Upper lobe of left lung (tissue), 6 donors: ENCODE results near the gene ASTN2. TPM values are rescaled to one million over a fixed set of nuclear protein-coding genes. Genes with fewer than 3 reads are reported as not detected.

Source experiments
- ATAC-seq, 2 donors: fragments of 200-7000 bp; cut with Tn5 transposase; one replicate each; pipeline ENCODE4 v1.9.1; 2022; ENCODE audit warnings: mild to moderate bottlenecking in 2 of 2, moderate library complexity in 2 of 2; ENCODE audit not compliant: low FRiP score in 2 of 2
- DNase-seq, 2 donors: peaks; one replicate each; pipeline ENCODE4 v3.0.0-alpha.2; 2019 to 2020
- H3K27ac ChIP-seq, 4 donors: fragments of 200-600 bp; sonication (generic); one replicate each; pipeline ENCODE4 v1.5.1; 2016 to 2019
- H3K27me3 ChIP-seq, 4 donors: fragments of 200-600 bp; sonication (generic); one replicate each; pipeline ENCODE4 v1.5.1; 2017 to 2019
- H3K36me3 ChIP-seq, 4 donors: fragments of 200-600 bp; sonication (generic); one replicate each; pipeline ENCODE4 v1.5.1; 2016 to 2019
- H3K4me1 ChIP-seq, 4 donors: fragments of 200-600 bp; sonication (generic); one replicate each; pipeline ENCODE4 v1.5.1; 2018 to 2019
- H3K4me3 ChIP-seq, 4 donors: fragments of 200-600 bp; sonication (generic); one replicate each; pipeline ENCODE4 v1.5.1; 2017 to 2019; ENCODE audit warnings: mild to moderate bottlenecking in 2 of 4, moderate library complexity in 1 of 4
- H3K9me3 ChIP-seq, 4 donors: fragments of 200-600 bp; sonication (generic); one replicate each; pipeline ENCODE4 v1.5.1; 2018 to 2019
- EP300 ChIP-seq, 4 donors: sonication (generic); formaldehyde crosslinking; IDR thresholded peaks; one replicate each; pipeline ENCODE4 v1.5.1; 2017; ENCODE audit warnings: antibody characterized with exemption in 4 of 4, control low read depth in 2 of 4
- POLR2A ChIP-seq, 4 donors: fragments of 450-650 bp; IDR thresholded peaks; one replicate each; pipeline ENCODE4 v1.5.1; 2016 to 2017; ENCODE audit warnings: antibody characterized with exemption in 4 of 4, mild to moderate bottlenecking in 2 of 4
- POLR2AphosphoS5 ChIP-seq, 2 donors: sonication (generic); formaldehyde crosslinking; IDR thresholded peaks; one replicate each; pipeline ENCODE4 v1.5.1; 2017; ENCODE audit warnings: antibody characterized with exemption in 2 of 2
- WGBS, 2 donors: methylation state at CpG; one replicate each; pipeline ENCODE4 v1.1.5; 2017 to 2018; 5-methylcytosine and 5-hydroxymethylcytosine counted together
- total RNA-seq, 6 donors: library from RNA; depleted of rRNA in 4 of 6; stranded (reverse); fragments of >200 nt in 4 of 6; gene quantifications; one replicate each; pipeline versions ENCODE4 v1.1.0 to v1.2.1, GENCODE V29; 2016 to 2021
- TF ChIP-seq, protein P1 (sequence below), 6 experiments: fragments of 450-650 bp in 4 of 6; fragments of 200-600 bp in 2 of 6; sonication (generic) in 2 of 6; IDR thresholded peaks; one replicate each; pipeline ENCODE4 v1.5.1; 2016 to 2019; ENCODE audit warnings: antibody characterized with exemption in 6 of 6
- donor health status: DM: no; HTN: no; CAD: no; lungs with moderate emphysema.
- donor health status: DM: no; HTN: yes; CAD: no; lungs with severe emphysema.

Gene ASTN2
- total RNA-seq, 6 donors from 2014 or later = 2.0 to 7.5 (median 3.4) TPM

DNA sequence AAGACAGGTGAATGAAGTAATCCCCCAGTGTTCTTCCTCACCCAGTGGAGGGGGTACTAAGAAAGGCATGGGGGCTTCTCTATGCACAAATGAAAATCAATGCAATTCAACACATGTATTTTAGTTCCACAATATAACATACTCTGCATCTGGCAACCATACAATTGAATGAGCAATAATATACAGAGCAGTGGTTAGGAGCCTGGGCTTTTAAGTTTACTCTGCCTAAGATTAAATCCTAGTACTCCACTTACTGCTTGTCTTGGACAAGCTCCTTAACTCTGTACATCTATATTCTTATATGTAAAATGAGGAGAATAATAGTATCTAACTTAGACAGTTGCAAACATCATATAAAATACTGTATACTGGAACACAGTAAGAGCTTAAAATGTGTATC, 923.2 kb downstream of the ASTN2 start:
- Histone ChIP-seq H3K9me3 (no peaks in the 10 kb centered on the region), H3K27ac (no peak overlapping the region), H3K4me3 (no peak overlapping the region), H3K27me3 (no peaks in the 10 kb centered on the region), H3K4me1 (no peaks in the 10 kb centered on the region), H3K36me3 (no peaks in the 10 kb centered on the region)
- DNase-seq = no peak
- TF ChIP-seq EP300 (IDR thresholded peaks at IDR 0.05) (no peak), POLR2A (IDR thresholded peaks at IDR 0.05) (no peak), POLR2AphosphoS5 (IDR thresholded peaks at IDR 0.05) (no peak)
- TF ChIP-seq, protein P1, sequence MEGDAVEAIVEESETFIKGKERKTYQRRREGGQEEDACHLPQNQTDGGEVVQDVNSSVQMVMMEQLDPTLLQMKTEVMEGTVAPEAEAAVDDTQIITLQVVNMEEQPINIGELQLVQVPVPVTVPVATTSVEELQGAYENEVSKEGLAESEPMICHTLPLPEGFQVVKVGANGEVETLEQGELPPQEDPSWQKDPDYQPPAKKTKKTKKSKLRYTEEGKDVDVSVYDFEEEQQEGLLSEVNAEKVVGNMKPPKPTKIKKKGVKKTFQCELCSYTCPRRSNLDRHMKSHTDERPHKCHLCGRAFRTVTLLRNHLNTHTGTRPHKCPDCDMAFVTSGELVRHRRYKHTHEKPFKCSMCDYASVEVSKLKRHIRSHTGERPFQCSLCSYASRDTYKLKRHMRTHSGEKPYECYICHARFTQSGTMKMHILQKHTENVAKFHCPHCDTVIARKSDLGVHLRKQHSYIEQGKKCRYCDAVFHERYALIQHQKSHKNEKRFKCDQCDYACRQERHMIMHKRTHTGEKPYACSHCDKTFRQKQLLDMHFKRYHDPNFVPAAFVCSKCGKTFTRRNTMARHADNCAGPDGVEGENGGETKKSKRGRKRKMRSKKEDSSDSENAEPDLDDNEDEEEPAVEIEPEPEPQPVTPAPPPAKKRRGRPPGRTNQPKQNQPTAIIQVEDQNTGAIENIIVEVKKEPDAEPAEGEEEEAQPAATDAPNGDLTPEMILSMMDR (IDR thresholded peaks at IDR 0.05) = no peak
- no peak for ATAC-seq

DNA sequence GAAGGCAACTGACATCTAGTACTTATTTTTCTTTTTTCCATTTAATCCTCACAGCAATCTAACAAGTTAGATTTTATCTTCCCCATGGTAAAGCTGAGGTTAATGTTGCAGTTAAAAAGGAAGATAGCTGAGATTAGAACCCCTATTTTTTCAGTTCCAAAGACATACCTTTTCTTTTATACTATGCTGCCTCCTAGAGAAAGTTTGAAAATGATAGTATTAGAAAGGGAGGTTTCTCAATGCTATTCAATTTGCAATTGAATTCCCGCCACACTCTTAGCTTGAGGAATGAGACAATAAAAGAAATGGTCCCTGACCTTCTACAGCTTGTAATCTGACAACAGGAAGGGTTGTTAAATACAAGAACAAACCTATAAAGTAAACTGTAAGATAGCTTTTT, 923.6 kb downstream of the ASTN2 start:
- no peak overlapping the region for H3K27ac ChIP-seq
- ATAC-seq (no peak), DNase-seq (no peak)
- no peaks in the 10 kb centered on the region for H3K27me3 ChIP-seq
- H3K4me3 ChIP-seq = no peak overlapping the region
- H3K9me3 ChIP-seq = no peaks in the 10 kb centered on the region
- TF ChIP-seq EP300 (IDR thresholded peaks at IDR 0.05) = no peak
- TF ChIP-seq, protein P1 (IDR thresholded peaks at IDR 0.05) = no peak
- TF ChIP-seq POLR2A (IDR thresholded peaks at IDR 0.05) = no peak
- TF ChIP-seq POLR2AphosphoS5 (IDR thresholded peaks at IDR 0.05) = no peak
- no peaks in the 10 kb centered on the region for H3K4me1 ChIP-seq
- H3K36me3 ChIP-seq = no peaks in the 10 kb centered on the region
- 69 to 71% methylated on average over 1 of the region's 1 CpG for WGBS, 2 donors

GRCh38 chr9:116490321-116490720, 924.5 kb downstream of the ASTN2 start:
- Histone ChIP-seq H3K27me3 (no peaks in the 10 kb centered on the region), H3K4me3 (no peak overlapping the region), H3K9me3 (no peaks in the 10 kb centered on the region), H3K27ac (no peak overlapping the region), H3K36me3 (no peaks in the 10 kb centered on the region), H3K4me1 (no peaks in the 10 kb centered on the region)
- DNase-seq (no peak), ATAC-seq (no peak)
- no peak for TF ChIP-seq POLR2AphosphoS5 (IDR thresholded peaks at IDR 0.05)
- 97 to 100% methylated on average over 1 of the region's 1 CpG for WGBS, 2 donors

- no peak for TF ChIP-seq POLR2A (IDR thresholded peaks at IDR 0.05)
- TF ChIP-seq EP300 (IDR thresholded peaks at IDR 0.05) = no peak
- TF ChIP-seq, protein P1 (IDR thresholded peaks at IDR 0.05) = no peak
- no peak for TF ChIP-seq POLR2AphosphoS5 (IDR thresholded peaks at IDR 0.05)
- 90 to 93% methylated on average over 1 of the region's 1 CpG for WGBS, 2 donors
- no peak for ATAC-seq
Observed at GRCh38 chr9:116488373-116488772, 926.5 kb downstream of the ASTN2 start.

DNA sequence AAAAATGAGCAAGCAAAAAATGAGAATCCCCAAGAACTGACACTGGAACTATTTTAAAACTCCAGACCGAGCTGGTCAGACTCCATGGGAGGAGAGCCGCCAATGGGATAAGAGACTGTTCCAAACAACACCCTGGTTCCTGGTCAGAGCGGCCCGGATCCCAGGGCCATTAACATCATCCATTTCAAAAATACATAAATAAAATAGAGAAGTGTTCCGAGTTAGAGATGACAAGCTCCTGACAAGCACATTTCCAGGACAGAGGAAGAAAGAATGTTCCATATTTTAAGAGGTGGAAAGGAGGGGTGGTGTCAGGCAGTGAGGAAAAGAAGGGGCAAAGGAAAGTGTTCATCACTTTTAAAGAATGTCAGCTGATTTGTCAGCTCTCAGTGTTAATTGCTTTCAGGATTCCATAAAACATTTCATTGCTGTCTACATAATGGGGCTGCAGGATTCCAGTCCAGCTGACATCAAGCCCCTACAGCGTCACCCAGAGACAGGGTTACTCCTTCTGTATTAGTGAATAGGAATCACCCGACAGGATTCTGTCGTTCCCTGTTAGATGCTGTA, 930.3 kb downstream of the ASTN2 start:
- H3K4me1 ChIP-seq = peaks cover 0 to 4% (median 0%) of the 10 kb centered on the region in 4 donors
- WGBS, 2 donors = 73 to 76% methylated on average over 8 of the region's 8 CpGs
- H3K4me3 ChIP-seq = no peak overlapping the region
- H3K36me3 ChIP-seq = no peaks in the 10 kb centered on the region
- no peaks in the 10 kb centered on the region for H3K27me3 ChIP-seq
- TF ChIP-seq, protein P1 (IDR thresholded peaks at IDR 0.05) = no peak
- TF ChIP-seq POLR2AphosphoS5 (IDR thresholded peaks at IDR 0.05) = no peak
- no peak for TF ChIP-seq EP300 (IDR thresholded peaks at IDR 0.05)
- no peak for TF ChIP-seq POLR2A (IDR thresholded peaks at IDR 0.05)
- ATAC-seq (no peak), DNase-seq (no peak)
- H3K27ac ChIP-seq = no peak overlapping the region
- no peaks in the 10 kb centered on the region for H3K9me3 ChIP-seq

More at GRCh38 chr9:116488373-116488772, 926.5 kb downstream of the ASTN2 start:
- Histone ChIP-seq H3K9me3 (no peaks in the 10 kb centered on the region), H3K27me3 (no peaks in the 10 kb centered on the region), H3K27ac (no peak overlapping the region), H3K4me1 (no peaks in the 10 kb centered on the region), H3K36me3 (no peaks in the 10 kb centered on the region), H3K4me3 (no peak overlapping the region)
- DNase-seq = no peak
